ENCODE data around the gene ZNF280B. TPM values are rescaled to one million over a fixed set of nuclear protein-coding genes. Genes with fewer than 3 reads are reported as not detected.
A peak's percentile ranks its signal among the peaks of the same experiment; 100 is the strongest.

ZNF280B gene, protein sequence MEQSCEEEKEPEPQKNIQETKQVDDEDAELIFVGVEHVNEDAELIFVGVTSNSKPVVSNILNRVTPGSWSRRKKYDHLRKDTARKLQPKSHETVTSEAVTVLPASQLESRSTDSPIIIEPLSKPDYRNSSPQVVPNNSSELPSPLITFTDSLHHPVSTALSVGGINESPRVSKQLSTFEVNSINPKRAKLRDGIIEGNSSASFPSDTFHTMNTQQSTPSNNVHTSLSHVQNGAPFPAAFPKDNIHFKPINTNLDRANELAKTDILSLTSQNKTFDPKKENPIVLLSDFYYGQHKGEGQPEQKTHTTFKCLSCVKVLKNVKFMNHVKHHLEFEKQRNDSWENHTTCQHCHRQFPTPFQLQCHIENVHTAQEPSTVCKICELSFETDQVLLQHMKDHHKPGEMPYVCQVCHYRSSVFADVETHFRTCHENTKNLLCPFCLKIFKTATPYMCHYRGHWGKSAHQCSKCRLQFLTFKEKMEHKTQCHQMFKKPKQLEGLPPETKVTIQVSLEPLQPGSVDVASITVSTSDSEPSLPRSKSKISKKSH
- total RNA-seq = 1 to 10 TPM; 3.0 to 3.2 TPM
- 2.9 TPM for polyA plus RNA-seq

DNA sequence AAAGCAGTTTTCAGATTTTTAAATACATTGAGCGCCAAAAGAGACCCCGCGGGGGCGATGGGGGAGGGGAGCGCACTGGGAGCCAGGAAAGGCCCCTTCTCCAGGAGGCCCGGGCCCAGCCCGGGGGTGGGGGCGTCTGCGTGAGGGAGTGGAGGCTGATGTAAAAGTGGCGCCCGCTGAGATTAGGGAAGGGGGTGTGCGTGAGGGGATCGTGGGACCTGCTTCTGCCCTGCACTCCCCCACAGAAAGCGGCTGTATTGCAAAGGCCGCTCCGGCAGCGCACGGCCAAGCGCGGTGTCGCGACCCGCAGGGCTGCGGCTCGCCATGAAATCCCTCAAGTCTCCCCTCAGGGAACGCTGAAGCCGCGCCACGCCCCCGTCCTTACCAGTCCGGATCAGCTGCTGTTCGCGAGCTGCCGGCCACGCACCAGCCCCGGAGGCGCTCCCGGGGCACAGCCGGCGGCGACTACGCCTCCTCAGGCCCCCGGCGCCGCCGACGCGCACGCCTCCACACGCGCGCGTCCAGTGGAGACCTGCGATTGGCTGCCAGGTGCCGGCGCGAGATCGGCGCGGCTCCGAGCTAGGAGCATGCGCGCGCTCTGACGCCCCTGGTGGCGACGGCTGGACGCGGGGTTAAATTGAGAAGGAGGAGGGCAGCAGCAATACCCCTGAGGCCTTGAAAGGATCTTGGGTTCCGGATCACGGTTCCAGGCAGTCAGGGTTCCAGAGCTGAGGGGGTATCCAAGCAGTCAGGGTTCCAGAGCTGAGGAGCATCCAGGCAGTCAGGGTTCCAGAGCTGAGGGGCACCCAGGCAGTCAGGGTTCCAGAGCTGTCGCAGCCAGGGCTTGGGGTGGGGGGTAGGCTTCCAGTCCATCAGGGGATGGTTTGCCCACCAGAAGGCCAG is at the start of gene ZNF280B:
ZNF280B (minus strand) TSS at position 469 of the 903 bp plus-strand sequence. CDS start 19,344 bp downstream, outside the sequence.
- Mint-ChIP-seq H3K36me3 (peaks cover 13 to 22% (median 13%) of the 10 kb centered on the region in 3 donors), H3K27ac (peak within 1 kb of the TSS; percentile 45 to 95 (median 74)), H3K4me1 (peaks cover 13 to 32% (median 30%) of the 10 kb centered on the region in 3 donors), H3K9me3 (peaks cover 0 to 3% (median 2%) of the 10 kb centered on the region in 5 donors), H3K27me3 (peaks cover 4 to 10% of the 10 kb centered on the region in 2 donors), H3K4me3 (peak within 1 kb of the TSS; percentile 32 to 94 (median 82))
- Histone ChIP-seq H3K4me3 (ENCODE audit: low read length) (peak within 1 kb of the TSS; percentile 70), H3K9me3 (ENCODE audit: low read length) (no peaks in the 10 kb centered on the region), H3K27me3 (ENCODE audit: insufficient read depth, low read length, poor library complexity, severe bottlenecking) (no peaks in the 10 kb centered on the region), H3K36me3 (ENCODE audit: insufficient read depth, low read length) (no peaks in the 10 kb centered on the region), H3K27ac (ENCODE audit: low read depth, low read length) (peak within 1 kb of the TSS; percentile 93), H3K4me1 (ENCODE audit: insufficient read depth, low read length) (peaks cover 11% of the 10 kb centered on the region)
- ChIA-PET CTCF (interaction anchor here (1.0 to 1.4 kb wide), 4 partner anchors 19 to 31 kb away, joined by 3 to 4 read pairs (median 4); no protein-coding TSS in a partner anchor), POLR2A (no interaction called here)
- peak; percentile 66 to 83 (median 78) for DNase-seq

DNA sequence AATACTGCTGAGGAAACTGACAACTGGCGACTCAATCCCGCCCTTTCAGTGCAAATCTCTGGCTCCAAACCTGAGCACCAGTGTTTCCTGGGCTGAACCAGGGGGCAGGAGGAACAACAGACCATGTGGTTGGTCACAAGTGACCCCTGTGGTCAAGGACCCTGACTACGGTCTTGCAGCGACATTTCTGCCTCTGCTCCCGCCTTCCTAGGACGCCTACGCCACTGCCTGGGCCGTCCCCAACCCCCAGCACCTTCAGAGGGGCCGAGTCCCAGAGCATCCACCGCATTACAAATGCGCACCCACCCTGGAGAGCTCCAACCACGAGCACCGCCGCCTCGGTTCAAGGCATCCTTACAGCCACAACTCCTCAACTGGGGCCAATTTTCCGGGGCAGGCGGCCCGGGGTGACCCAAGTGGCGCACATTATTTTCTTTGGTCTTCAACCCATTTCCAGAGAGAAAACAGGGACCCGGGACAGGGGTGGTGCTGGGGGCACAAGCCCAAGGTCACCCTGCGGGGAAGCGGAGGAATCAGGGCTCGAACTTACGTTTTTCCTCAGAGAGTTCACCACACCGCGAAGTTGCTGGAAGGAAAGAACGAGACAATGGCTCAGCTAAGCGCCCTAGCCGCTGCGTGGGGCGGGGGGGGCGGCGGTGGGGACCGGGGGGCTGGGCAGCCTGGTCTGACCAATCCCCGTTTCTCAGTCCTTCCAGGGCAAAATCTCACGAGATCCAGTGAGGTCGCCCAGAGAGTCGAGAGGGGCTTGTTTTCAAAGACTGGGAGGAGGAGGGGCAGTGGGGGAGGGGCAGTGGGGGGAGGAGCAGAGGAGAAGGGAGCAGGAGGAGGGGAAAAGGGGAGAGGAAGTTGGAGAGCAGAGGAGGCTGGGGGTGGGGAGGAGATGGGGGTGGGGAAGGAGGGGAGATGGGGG is 48.7 kb upstream of the ZNF280B start:
- H3K9me3 ChIP-seq (ENCODE audit: low read length) = no peaks in the 10 kb centered on the region
- H3K4me3 ChIP-seq (ENCODE audit: low read length) = peak overlapping the region; percentile 61
- POLR2A ChIA-PET = no interaction called here
- peaks cover 0 to 4% (median 4%) of the 10 kb centered on the region in 3 donors for H3K4me1 Mint-ChIP-seq
- peaks cover 8% of the 10 kb centered on the region for H3K4me1 ChIP-seq (ENCODE audit: insufficient read depth, low read length)
- H3K9me3 Mint-ChIP-seq = no peaks in the 10 kb centered on the region
- peaks cover 0 to 2% of the 10 kb centered on the region in 2 donors for H3K27me3 Mint-ChIP-seq
- no peaks in the 10 kb centered on the region for H3K36me3 Mint-ChIP-seq
- H3K27ac ChIP-seq (ENCODE audit: low read depth, low read length) = peak overlapping the region; percentile 98
- H3K36me3 ChIP-seq (ENCODE audit: insufficient read depth, low read length) = no peaks in the 10 kb centered on the region
- H3K27me3 ChIP-seq (ENCODE audit: insufficient read depth, low read length, poor library complexity, severe bottlenecking) = no peaks in the 10 kb centered on the region
- no peak for DNase-seq
- no peak overlapping the region for H3K4me3 Mint-ChIP-seq
- CTCF ChIA-PET = no interaction called here
- no peak overlapping the region for H3K27ac Mint-ChIP-seq

DNA sequence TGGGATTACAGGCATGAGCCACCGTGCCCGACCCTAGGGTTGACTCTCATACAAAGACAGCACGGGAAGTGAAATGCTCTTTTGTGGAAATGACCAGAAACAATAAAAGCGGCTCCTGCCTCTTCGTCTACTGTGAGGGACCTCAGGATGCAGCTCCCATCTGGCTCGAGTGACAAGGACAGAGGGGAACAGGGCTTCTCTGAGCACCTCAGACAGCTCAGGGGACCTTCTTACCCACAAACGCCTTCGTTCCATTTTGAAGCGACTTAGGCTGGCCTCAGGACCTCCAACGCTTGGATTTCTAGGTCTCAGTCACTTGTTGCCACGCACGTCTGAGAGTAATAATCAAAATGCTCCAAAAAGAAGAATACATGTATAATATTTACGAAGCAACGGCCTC is 48.0 kb upstream of the ZNF280B start:
- H3K27ac ChIP-seq (ENCODE audit: low read depth, low read length) = peak overlapping the region; percentile 98
- Mint-ChIP-seq H3K27me3 (peaks cover 0 to 2% of the 10 kb centered on the region in 2 donors), H3K4me3 (no peak overlapping the region), H3K4me1 (peaks cover 0 to 4% (median 4%) of the 10 kb centered on the region in 3 donors), H3K27ac (peak overlapping the region in 1 of 8 donors; percentile 38), H3K9me3 (no peaks in the 10 kb centered on the region), H3K36me3 (no peaks in the 10 kb centered on the region)
- H3K4me1 ChIP-seq (ENCODE audit: insufficient read depth, low read length) = peaks cover 8% of the 10 kb centered on the region
- ChIA-PET CTCF (no interaction called here), POLR2A (no interaction called here)
- no peak for DNase-seq
- no peaks in the 10 kb centered on the region for H3K27me3 ChIP-seq (ENCODE audit: insufficient read depth, low read length, poor library complexity, severe bottlenecking)
- H3K9me3 ChIP-seq (ENCODE audit: low read length) = no peaks in the 10 kb centered on the region
- H3K36me3 ChIP-seq (ENCODE audit: insufficient read depth, low read length) = no peaks in the 10 kb centered on the region
- H3K4me3 ChIP-seq (ENCODE audit: low read length) = peak overlapping the region; percentile 61

DNA sequence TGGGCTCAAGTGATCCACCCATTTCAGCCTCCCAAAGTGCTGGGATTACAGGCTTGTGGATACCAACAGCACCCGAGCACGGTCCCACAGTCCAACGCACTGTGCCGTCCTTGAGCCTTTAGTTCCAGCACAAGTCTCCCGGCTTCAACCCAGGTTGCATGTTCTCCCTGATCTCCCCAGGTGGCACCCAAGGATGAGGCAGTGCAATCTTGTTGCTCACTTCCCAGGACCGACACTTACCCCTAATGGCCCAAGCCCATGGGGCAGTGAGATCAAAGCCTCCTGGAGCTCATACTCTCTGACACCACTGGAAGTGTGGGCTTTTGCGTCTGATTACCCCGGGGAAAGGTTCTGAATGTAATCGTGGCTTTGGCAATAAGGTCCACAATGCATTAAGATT is 47.1 kb upstream of the ZNF280B start:
- Histone ChIP-seq H3K27ac (ENCODE audit: low read depth, low read length) (peak overlapping the region; percentile 39), H3K9me3 (ENCODE audit: low read length) (no peaks in the 10 kb centered on the region), H3K27me3 (ENCODE audit: insufficient read depth, low read length, poor library complexity, severe bottlenecking) (no peaks in the 10 kb centered on the region), H3K4me3 (ENCODE audit: low read length) (no peak overlapping the region), H3K36me3 (ENCODE audit: insufficient read depth, low read length) (no peaks in the 10 kb centered on the region), H3K4me1 (ENCODE audit: insufficient read depth, low read length) (peaks cover 8% of the 10 kb centered on the region)
- Mint-ChIP-seq H3K4me3 (no peak overlapping the region), H3K9me3 (no peaks in the 10 kb centered on the region), H3K27me3 (peaks cover 0 to 2% of the 10 kb centered on the region in 2 donors), H3K4me1 (peaks cover 0 to 4% (median 4%) of the 10 kb centered on the region in 3 donors), H3K36me3 (no peaks in the 10 kb centered on the region), H3K27ac (no peak overlapping the region)
- no peak for DNase-seq
- CTCF ChIA-PET = no interaction called here
- POLR2A ChIA-PET = no interaction called here

DNA sequence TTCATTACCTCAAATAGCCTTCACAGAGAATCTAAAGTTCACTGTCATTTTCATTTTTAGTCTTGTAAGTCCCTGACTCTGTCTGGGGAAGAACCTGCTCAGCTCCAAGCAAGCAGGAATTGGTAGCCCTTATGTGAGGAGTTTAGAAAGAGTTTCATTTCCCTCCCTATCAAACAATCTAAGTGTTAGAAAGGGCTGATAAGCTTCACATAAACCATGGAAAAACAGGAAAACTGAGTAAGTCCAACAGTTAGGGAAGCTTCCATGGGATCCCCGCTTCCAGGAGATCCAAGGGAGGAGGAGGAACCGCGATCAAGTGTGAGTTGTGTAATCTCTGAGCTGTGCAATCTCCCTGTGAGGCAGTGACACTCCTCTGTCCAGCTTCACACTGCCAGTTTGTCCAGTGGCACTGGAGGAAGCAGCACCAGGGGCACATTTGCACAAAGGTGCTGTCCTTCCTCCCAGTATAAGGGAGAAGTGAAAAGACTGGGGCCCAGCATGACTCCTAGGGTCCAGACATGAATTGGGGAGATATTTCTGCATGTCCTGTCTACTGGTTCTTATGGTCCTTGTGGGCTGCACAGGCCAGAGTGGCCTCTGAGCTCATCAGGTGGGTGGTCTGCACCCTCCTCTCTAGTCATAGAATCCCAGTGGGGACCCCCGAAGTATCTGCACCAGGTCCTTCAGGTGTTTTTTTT is 46.2 kb upstream of the ZNF280B start:
- H3K27me3 Mint-ChIP-seq = peaks cover 0 to 2% of the 10 kb centered on the region in 2 donors
- no peaks in the 10 kb centered on the region for H3K36me3 ChIP-seq (ENCODE audit: insufficient read depth, low read length)
- H3K9me3 ChIP-seq (ENCODE audit: low read length) = no peaks in the 10 kb centered on the region
- peak overlapping the region in 1 of 8 donors; percentile 6 for H3K27ac Mint-ChIP-seq
- ChIA-PET CTCF (interaction anchor here (0.6 to 0.9 kb wide), 2 partner anchors 9 to 143 kb away, joined by 3 read pairs; no protein-coding TSS in a partner anchor), POLR2A (no interaction called here)
- H3K9me3 Mint-ChIP-seq = no peaks in the 10 kb centered on the region
- peak overlapping the region; percentile 39 for H3K27ac ChIP-seq (ENCODE audit: low read depth, low read length)
- H3K4me3 Mint-ChIP-seq = no peak overlapping the region
- H3K4me1 ChIP-seq (ENCODE audit: insufficient read depth, low read length) = peaks cover 8% of the 10 kb centered on the region
- H3K4me3 ChIP-seq (ENCODE audit: low read length) = no peak overlapping the region
- peaks cover 0 to 4% (median 4%) of the 10 kb centered on the region in 3 donors for H3K4me1 Mint-ChIP-seq
- H3K27me3 ChIP-seq (ENCODE audit: insufficient read depth, low read length, poor library complexity, severe bottlenecking) = no peaks in the 10 kb centered on the region
- H3K36me3 Mint-ChIP-seq = no peaks in the 10 kb centered on the region
- DNase-seq = no peak

DNA sequence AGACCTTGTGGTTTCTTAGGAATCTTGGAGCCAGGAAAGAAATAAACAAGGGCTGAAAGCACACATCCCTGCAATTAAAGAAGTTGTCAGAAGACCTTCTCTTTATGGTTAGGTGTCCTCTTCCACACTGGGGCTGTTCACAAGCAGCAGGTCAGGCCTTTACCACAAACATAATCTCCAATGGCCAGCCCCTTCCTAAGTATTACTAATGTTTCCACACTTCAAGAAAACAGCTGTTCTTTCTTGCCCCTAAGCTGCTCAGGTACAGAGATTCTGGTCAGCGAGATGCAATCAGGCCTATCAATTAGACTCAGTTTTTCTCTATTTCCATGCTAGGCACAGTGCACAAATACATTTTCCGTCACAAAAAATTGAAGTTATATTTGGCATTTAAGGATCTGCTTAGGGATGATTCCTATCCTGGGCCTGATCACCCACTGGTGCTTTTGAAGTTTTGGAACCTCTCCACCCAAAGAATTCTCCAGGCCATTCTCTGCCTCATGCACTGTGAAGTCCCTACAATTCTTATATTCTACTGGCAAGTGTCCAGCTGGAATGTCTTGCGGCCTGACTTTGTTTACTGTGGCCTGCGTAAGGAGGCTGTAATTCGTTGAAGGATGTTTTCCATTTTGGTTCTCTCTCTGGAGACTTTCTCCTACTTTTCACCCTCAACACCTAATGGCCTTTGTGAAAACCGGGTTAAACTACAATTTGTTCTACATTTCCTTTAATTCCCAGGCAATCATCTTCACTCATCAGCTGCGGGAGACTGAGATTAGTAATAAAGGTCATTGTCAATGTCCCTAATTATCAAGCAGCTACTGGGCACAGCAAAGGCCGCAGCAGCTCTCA is 45.4 kb upstream of the ZNF280B start:
- Mint-ChIP-seq H3K4me3 (no peak overlapping the region), H3K27me3 (peaks cover 0 to 2% of the 10 kb centered on the region in 2 donors), H3K9me3 (no peaks in the 10 kb centered on the region), H3K27ac (peak overlapping the region in 1 of 8 donors; percentile 73), H3K36me3 (no peaks in the 10 kb centered on the region), H3K4me1 (peaks cover 0 to under 1% (median under 1%) of the 10 kb centered on the region in 3 donors)
- ChIA-PET CTCF (interaction anchor here (0.6 to 0.9 kb wide), 2 partner anchors 8 to 143 kb away, joined by 3 read pairs; no protein-coding TSS in a partner anchor), POLR2A (interaction anchor here (0.5 kb wide), 1 partner anchor 632 kb away, joined by 3 read pairs; no protein-coding TSS in a partner anchor)
- Histone ChIP-seq H3K27me3 (ENCODE audit: insufficient read depth, low read length, poor library complexity, severe bottlenecking) (no peaks in the 10 kb centered on the region), H3K27ac (ENCODE audit: low read depth, low read length) (peak overlapping the region; percentile 39), H3K4me3 (ENCODE audit: low read length) (no peak overlapping the region), H3K36me3 (ENCODE audit: insufficient read depth, low read length) (no peaks in the 10 kb centered on the region), H3K4me1 (ENCODE audit: insufficient read depth, low read length) (peaks cover 8% of the 10 kb centered on the region), H3K9me3 (ENCODE audit: low read length) (no peaks in the 10 kb centered on the region)
- DNase-seq = no peak

Data from CD8-positive, alpha-beta memory T cell (primary cell).